HG03439 (cell line): ENCODE data around the gene HMGB3.
A peak's percentile ranks its signal among the peaks of the same experiment; 100 is the strongest.
"Not testable (repeated sequence)": the region's sequence is repeated elsewhere in the genome, so short reads cannot be mapped to it uniquely, and the experiment has no call there.

Experiments
- ATAC-seq: cut with Tn5 transposase; IDR thresholded peaks from one replicate; pipeline ENCODE4 v1.9.1; 2021; ENCODE audit warnings: mild to moderate bottlenecking, moderate library complexity; ENCODE audit not compliant: unreplicated experiment

HMGB3 gene

GRCh38 chrX:150975655-150976390 is 7.3 kb upstream of the HMGB3 start:
- ATAC-seq: no peak

- no peak for ATAC-seq
These were observed 5.5 kb upstream of the HMGB3 start for GRCh38 chrX:150977411-150978162.

- ATAC-seq: no peak
These were observed 2.9 kb upstream of the HMGB3 start for GRCh38 chrX:150980186-150980585.

GRCh38 chrX:150980711-150981110 is 2.4 kb upstream of the HMGB3 start:
- no peak for ATAC-seq

- no peak for ATAC-seq
These were observed 824 bp upstream of the HMGB3 start for GRCh38 chrX:150982235-150982787.

- ATAC-seq: peak; percentile 29
These were observed 510 bp downstream of the HMGB3 start for GRCh38 chrX:150983521-150984168.

GRCh38 chrX:150984169-150984824 is 1.2 kb downstream of the HMGB3 start:
- ATAC-seq: no peak

- ATAC-seq: not testable (repeated sequence)
These were observed 4.6 kb downstream of the HMGB3 start for GRCh38 chrX:150987687-150988086.

GRCh38 chrX:150989420-150989819 is 6.3 kb downstream of the HMGB3 start:
- no peak for ATAC-seq

- ATAC-seq: no peak
These were observed 7.8 kb downstream of the HMGB3 start for GRCh38 chrX:150990910-150991309.

GRCh38 chrX:151000861-151001331 is 17.8 kb downstream of the HMGB3 start:
- ATAC-seq: no peak

GRCh38 chrX:151004085-151004484 is 20.9 kb downstream of the HMGB3 start:
- no peak for ATAC-seq

GRCh38 chrX:151006410-151007109 is 23.4 kb downstream of the HMGB3 start:
- ATAC-seq: no peak

- ATAC-seq: no peak
These were observed 26.4 kb downstream of the HMGB3 start for GRCh38 chrX:151009582-151009981.

GRCh38 chrX:151013164-151013743 is 30.1 kb downstream of the HMGB3 start:
- no peak for ATAC-seq

GRCh38 chrX:151015684-151016083 is 32.5 kb downstream of the HMGB3 start:
- ATAC-seq: no peak

GRCh38 chrX:151019856-151020255 is 36.7 kb downstream of the HMGB3 start:
- no peak for ATAC-seq

- ATAC-seq: no peak
These were observed 47.7 kb downstream of the HMGB3 start for GRCh38 chrX:151030845-151031244.

GRCh38 chrX:151031391-151031975 is 48.3 kb downstream of the HMGB3 start:
- ATAC-seq: no peak

- ATAC-seq: no peak
These were observed 56.2 kb downstream of the HMGB3 start for GRCh38 chrX:151039351-151039750.
